Calu3 (cell line): Measurements from ENCODE around the gene DNAH6. TPM values are rescaled to one million over a fixed set of nuclear protein-coding genes. Genes with fewer than 3 reads are reported as not detected.

Experiments used
- BruUV-seq: library from RNA; stranded (reverse); fragments of 400-500 nt; replicated peaks from 2 replicates; lab custom pipeline; 2021; lab: Mats Ljungman, UMichigan
- CTCF ChIA-PET: fragments of 300-600 bp; sonication (Branson Sonifier 250); formaldehyde crosslinking; loops from one replicate; lab custom pipeline; 2022; ENCODE audit warnings: antibody characterized with exemption; lab: Charles Lee
- DNase-seq: peaks from one replicate; pipeline ENCODE4 v3.0.0; 2022
- H3K27ac Mint-ChIP-seq: one replicate; pipeline ENCODE4 v1.8.0; 2022; ENCODE audit warnings: mixed read lengths; ENCODE audit not compliant: unreplicated experiment
- H3K27me3 Mint-ChIP-seq: one replicate; pipeline ENCODE4 v1.8.0; 2022; ENCODE audit warnings: mixed read lengths; ENCODE audit not compliant: unreplicated experiment
- H3K36me3 Mint-ChIP-seq: one replicate; pipeline ENCODE4 v1.8.0; 2022; ENCODE audit warnings: mild to moderate bottlenecking, moderate library complexity, mixed read lengths; ENCODE audit not compliant: insufficient read depth, unreplicated experiment
- H3K4me1 Mint-ChIP-seq: one replicate; pipeline ENCODE4 v1.8.0; 2022; ENCODE audit warnings: mild to moderate bottlenecking, low read depth, mixed read lengths; ENCODE audit not compliant: unreplicated experiment
- H3K4me3 Mint-ChIP-seq: one replicate; pipeline ENCODE4 v1.8.0; 2022; ENCODE audit warnings: mild to moderate bottlenecking, low read depth, moderate library complexity, mixed read lengths; ENCODE audit not compliant: unreplicated experiment
- H3K9me3 Mint-ChIP-seq: one replicate; pipeline ENCODE4 v1.8.0; 2022; ENCODE audit warnings: low read depth, mixed read lengths; ENCODE audit not compliant: unreplicated experiment
- CTCF ChIP-seq: fragments of 200-600 bp; IDR thresholded peaks from one replicate; pipeline ENCODE4 v1.8.0; 2022; ENCODE audit warnings: antibody characterized with exemption; ENCODE audit not compliant: unreplicated experiment
- intact Hi-C: fragments of 100-400 bp; cut with micrococcal nuclease; formaldehyde crosslinking; loops from one replicate; pipeline ENCODE4 v1.10.0; 2022; ENCODE audit not compliant: unreplicated experiment
- total RNA-seq: library from RNA; stranded (reverse); gene quantifications from 2 replicates; pipeline ENCODE4 v1.2.3, GENCODE V29; 2022

Gene DNAH6
- total RNA-seq, 1 experiment from 2014 or later: 1.3 TPM

- H3K4me1 Mint-ChIP-seq: peaks cover 10% of the 10 kb centered on the region
- intact Hi-C loops: no loop called here
- BruUV-seq: no TSS peak
- H3K27ac Mint-ChIP-seq: no peak overlapping the region
- CTCF ChIA-PET: no interaction called here
- H3K4me3 Mint-ChIP-seq: no peak overlapping the region
- TF ChIP-seq CTCF: no peak
- DNase-seq: no peak
- peaks cover 10% of the 10 kb centered on the region for H3K27me3 Mint-ChIP-seq
- no peaks in the 10 kb centered on the region for H3K9me3 Mint-ChIP-seq
- no peaks in the 10 kb centered on the region for H3K36me3 Mint-ChIP-seq
These were observed 112.2 kb downstream of the DNAH6 start for GRCh38 chr2:84628486-84628885.

- Mint-ChIP-seq H3K4me3 (no peak overlapping the region), H3K27me3 (peaks cover 13% of the 10 kb centered on the region), H3K36me3 (no peaks in the 10 kb centered on the region), H3K4me1 (peaks cover 10% of the 10 kb centered on the region), H3K9me3 (no peaks in the 10 kb centered on the region), H3K27ac (no peak overlapping the region)
- intact Hi-C loops: no loop called here
- BruUV-seq: no TSS peak
- CTCF ChIA-PET: no interaction called here
- TF ChIP-seq CTCF: no peak
- no peak for DNase-seq
These were observed 113.3 kb downstream of the DNAH6 start for GRCh38 chr2:84629550-84629949.

DNA sequence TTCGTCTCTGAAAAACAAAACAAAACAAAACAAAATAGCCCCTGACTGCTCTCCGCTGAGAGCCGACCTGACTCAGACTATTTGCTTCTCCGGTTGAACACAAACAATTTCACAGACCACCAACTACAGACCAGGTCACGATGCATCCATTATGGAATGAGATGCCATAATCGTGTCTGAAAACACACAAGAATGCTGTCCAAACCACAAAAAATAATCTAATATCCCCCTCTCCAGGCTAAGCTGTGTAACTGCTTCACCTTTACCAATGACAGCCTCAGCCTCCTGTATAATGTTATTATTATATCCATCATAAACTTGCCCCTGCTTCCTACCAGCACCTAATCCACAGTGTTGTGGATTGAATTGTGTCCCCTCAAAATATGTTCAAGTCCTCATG, 114.7 kb downstream of the DNAH6 start:
- peak; percentile 36 for TF ChIP-seq CTCF
- H3K36me3 Mint-ChIP-seq: no peaks in the 10 kb centered on the region
- H3K4me1 Mint-ChIP-seq: peaks cover 10% of the 10 kb centered on the region
- H3K9me3 Mint-ChIP-seq: no peaks in the 10 kb centered on the region
- H3K27ac Mint-ChIP-seq: no peak overlapping the region
- no peak overlapping the region for H3K4me3 Mint-ChIP-seq
- DNase-seq: peak; percentile 25
- CTCF ChIA-PET: interaction anchor here (0.6 to 1.0 kb wide), 3 partner anchors 42 to 316 kb away, joined by 3 to 5 read pairs (median 3); no protein-coding TSS in a partner anchor
- no TSS peak for BruUV-seq
- intact Hi-C loops: loop anchor here (1.0 to 5.0 kb wide), 3 partner anchors 105 to 314 kb away; no protein-coding TSS in a partner anchor
- peaks cover 20% of the 10 kb centered on the region for H3K27me3 Mint-ChIP-seq

DNA sequence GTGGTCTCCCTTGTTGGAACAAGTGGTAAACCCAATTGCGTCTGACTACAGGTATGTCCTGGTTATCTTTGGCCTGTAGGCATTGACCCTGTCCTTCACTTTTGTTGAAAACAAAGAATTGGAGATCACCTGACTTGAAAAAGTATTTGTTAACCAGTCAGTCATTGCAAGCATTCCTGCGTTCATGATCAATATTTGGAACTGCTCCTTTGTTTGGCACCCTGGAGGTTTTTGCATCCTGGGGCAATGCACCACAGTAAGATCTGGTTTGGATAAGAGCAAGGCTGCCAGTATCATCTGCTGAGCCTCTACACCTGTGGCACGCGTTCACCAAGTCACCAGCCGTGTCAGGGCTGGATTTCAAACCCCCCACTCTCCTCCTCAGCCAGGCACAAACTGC, 115.7 kb downstream of the DNAH6 start:
- TF ChIP-seq CTCF: no peak
- Mint-ChIP-seq H3K36me3 (no peaks in the 10 kb centered on the region), H3K4me1 (peaks cover 10% of the 10 kb centered on the region), H3K9me3 (no peaks in the 10 kb centered on the region), H3K4me3 (no peak overlapping the region), H3K27ac (no peak overlapping the region), H3K27me3 (peaks cover 29% of the 10 kb centered on the region)
- no TSS peak for BruUV-seq
- CTCF ChIA-PET: no interaction called here
- no peak for DNase-seq
- intact Hi-C loops: loop anchor here (1.0 to 5.0 kb wide), 4 partner anchors 106 to 315 kb away; no protein-coding TSS in a partner anchor
